GM21576 (cell line): ENCODE measurements around the gene ENHO.

Source experiments
- ATAC-seq: cut with Tn5 transposase; IDR thresholded peaks from one replicate; pipeline ENCODE4 v1.9.1; 2021; ENCODE audit warnings: mild to moderate bottlenecking, moderate library complexity; ENCODE audit not compliant: unreplicated experiment

Gene ENHO

DNA sequence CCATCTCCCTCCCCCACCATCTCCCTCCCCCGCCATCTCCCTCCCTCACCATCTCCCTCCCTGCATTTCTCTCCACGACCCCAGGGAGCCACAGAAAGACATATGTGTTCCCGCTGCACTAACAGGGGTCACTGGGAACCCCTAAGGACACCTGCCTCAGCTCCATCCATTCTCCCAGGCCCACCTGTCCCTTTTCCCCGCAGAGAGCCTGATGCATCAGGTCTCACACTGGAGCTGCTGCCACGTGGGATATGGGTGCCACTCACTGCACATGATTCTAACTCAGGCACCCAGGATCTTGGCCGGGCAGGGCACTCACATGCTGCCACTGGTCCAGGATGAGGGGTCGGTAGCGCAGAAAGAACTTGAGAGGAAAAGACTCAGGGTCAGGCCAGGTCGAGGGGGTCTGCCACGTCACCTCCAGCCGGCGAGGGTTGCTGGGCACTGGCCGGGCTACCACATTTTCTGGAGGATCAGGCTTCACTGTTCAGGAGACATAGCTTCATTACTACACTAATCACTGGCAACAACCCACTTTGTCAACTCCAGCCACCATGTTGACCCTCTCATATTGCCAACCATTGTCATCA, 33.2 kb upstream of the ENHO start:
- no peak for ATAC-seq

DNA sequence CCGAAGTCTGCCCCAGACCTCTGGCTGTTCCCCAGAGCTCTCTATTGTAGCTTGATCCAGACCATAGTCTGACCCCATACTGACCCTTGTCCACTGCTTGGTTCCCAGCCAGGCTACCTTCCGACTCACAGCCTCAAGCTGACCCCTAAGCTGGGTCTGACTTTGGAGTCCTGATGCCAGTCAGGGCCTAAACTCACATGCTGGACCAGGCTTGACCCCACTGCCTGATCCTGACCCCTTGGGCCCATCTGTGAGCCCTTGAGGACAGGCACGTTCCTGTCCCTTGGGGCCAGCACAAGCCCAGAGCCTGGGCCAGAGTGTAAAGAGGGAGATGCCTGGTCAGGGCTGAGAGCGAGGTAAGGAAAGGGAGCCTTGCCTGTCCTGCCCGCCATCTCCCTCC, 32.7 kb upstream of the ENHO start:
- ATAC-seq: no peak

DNA sequence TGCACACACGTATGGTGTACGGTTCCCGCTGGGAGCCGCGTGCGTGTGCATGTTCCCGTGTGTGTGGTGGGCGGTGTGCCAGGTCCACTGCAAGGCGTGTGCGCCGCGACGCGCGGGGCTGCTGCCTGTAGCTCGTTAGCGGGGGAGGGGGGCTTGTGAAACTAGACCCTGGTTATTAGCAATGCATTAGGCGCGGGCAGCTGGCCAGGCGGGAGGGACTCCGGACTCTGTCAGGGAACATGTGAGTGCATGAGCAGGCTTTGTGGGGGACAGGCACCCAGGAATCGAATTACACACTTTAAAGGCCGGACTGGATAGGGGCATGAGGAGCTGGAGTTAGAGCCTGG, 32.2 kb upstream of the ENHO start:
- no peak for ATAC-seq

DNA sequence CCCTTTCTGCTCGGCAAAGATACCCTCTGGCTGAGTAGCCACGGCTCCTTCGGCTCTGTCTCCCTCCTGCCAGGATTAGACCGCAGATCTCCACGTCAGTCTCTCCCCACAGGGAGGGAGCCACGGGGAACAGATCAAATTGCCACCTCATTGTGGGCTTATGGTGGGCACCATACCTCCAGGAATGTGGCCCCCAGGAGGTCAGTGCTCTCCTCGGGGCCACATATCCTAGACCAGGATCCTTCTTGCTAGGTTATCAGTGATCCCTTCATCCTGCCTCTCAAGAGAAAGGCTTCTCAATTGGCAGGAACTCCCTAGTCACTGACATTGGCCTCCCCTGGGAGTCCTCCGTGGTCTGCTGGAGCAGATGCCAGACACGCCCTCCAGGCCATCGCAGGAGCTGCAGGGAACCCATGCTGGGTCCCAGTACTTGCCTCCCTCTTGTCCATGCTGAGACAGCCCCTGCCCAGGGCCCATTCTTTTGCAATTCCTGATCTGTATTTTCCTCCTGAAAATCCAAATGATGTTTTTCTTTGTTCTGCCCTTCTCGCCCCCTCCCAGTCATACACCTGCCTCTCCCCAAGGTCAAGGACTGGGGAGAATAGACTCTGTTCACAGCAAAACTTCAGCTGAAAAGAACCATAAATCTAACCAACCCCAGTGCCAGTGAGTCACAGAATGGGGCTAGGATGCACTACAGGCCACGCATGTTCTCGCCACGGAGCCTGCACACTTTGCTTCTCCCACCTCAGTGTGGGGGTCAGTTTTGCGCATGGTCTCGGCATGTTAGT, 31.6 kb upstream of the ENHO start:
- ATAC-seq: no peak

DNA sequence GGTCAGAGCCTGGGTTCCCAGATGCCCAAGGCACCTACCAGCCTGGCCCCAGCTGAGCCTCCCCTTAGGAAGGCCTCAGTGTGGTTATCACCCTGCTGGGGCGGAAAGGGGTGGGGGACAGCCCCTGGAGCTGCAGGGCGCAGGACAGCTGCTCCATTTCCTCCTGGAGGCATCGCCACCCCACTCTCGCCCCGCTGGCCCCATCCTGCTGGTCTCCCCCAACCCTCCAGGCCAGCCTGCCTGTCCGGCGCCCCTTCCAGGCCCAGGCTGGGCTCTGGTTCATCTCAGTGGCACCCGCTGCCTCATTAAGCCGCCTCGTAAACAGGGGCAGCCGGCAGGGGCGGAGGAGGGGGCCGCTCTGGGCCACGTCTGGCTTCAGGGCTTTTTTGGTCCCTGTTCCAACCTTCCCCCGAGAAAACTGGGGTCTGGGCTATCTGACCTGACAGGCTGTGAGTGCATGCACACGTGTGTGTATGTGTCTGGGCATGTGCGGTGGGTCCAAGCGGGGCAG, 30.8 kb upstream of the ENHO start:
- no peak for ATAC-seq

DNA sequence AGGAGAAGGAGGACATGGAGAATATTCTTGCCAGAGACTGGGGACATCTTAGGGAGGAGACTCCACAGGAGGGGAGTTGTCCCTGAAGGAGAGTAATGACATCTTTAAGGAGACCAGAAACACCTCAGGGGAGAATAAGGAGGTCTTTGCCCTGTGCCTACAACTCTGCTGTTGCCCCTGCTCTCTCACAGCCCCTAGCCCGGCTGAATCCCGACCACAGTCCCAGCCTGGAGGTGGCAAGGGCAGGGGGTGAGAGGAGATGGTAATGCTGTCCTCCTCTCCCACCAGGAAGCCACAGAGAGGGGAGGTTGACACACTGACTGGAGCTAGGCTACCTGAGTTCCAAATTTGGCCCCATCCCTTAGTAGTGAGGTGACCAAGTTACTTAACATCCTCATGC, 30.2 kb upstream of the ENHO start:
- ATAC-seq: no peak

DNA sequence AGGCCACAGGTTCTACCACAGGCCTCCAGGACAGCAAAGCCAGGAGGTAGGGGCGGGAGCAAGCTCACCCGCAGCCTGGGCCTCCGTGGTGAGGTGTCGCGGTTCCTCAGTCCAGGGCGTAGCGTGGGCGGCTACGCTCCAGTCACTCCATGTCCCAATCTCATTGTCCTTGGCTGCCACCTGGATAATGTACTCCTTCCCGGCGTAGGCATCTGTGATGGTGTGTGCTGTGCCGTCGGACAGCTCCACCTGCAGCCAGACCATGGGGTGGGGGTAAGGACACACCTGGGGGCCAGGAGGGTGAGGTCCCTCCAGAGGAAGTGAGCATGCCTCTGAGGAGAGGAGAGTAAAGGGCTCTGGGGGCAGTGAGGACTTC, 29.8 kb upstream of the ENHO start:
- ATAC-seq: no peak

DNA sequence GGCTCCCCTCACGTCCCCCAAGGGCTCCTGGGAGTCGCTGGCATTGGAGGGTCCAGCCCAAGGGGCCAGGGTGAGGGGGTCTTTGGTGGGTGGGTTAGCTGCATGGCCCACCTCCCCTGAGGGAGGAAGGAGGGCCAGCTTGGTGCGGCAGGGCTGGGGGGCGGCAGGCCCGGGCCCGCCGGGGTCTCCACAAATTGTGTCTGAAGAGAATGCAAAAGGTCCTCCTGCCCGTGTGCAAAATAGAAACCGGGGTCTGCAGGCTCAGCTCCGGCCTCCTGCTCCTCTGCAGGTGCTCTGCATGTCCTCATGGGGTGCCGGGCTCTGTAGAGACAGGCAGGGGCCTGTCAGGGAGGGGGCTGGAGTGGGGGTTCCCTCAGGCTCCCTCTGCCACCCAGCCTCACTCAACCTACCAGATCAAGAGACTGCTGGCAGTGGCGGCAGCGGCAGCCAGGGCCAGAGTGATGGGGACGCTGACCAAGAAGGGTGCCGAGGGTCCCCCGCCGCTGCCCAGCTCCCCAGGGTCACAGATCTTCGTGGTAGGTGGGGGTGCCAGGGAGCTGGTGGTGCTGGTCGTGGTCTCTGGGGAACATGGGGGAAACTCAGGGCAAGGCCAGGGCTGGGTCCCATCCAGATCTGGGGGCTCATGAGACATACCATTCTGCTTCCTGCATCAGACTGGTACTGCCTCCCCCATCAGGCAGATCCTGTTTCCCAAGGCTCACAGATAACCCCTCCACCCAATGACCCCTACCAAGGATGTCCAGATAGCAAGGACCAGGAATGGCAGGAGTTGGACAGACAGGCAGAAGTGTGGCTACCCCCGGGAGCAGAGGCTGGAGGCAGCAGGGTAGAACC, 29.2 kb upstream of the ENHO start:
- ATAC-seq: no peak

DNA sequence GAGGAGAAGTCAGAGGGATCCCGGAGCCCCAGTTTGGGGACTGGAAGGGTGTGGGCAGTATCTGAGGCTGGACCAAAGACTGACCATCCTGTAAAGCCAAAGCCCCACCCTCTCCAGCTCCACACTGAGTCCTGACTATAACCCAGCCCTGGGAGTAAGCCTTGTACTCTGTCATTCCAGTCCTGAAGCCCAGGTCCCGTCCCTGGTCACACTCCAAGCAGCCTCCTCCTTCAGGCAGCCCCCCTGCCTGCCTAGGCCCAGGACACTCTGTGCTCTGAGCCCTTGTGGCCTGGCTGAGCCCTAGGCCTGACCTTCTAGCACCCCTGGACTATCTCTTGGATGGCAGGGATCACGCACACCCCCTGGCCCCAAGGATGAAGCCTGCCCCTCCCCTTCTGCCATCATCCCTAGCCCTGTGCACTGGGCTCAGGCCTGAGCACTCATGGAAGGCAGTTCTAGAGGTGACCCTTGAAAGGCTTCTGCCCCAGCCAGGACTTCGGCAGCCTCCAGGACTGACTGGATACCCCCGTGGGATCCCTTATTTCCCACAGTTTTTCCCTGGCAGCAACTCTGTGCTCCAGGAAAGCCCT, 28.0 kb upstream of the ENHO start:
- no peak for ATAC-seq

DNA sequence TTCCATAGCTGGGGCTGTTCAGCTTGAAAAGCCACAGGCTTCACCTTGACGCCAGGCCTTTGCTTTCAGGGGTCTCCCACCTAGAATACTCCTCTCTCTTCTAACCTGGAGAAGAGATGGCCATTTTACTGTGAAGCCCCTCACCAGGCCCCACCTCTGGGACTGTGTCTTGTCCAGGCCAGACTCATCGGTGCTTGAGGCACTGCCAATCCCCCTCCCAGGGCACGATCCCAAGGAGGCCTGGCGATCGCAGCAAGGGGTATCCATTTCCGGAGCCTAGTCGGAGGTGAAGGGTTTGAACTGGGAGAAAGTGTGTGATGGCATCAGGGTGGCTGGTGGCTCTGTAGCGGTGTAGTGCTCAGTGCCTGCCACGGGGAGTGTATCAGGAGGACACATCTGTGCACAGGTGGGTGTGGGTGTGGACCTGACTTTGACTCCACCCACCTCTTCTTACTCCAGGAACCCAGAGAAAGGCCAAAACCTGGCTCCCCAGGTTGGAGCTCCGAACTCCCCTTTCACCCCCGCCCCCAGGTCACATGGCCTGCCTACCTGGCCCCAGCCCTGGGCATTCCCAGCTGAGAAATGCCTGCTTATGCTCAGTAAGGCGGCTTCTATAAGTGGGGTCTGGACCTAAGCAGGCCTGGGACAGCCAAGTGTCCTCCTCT, 27.4 kb upstream of the ENHO start:
- ATAC-seq: no peak

DNA sequence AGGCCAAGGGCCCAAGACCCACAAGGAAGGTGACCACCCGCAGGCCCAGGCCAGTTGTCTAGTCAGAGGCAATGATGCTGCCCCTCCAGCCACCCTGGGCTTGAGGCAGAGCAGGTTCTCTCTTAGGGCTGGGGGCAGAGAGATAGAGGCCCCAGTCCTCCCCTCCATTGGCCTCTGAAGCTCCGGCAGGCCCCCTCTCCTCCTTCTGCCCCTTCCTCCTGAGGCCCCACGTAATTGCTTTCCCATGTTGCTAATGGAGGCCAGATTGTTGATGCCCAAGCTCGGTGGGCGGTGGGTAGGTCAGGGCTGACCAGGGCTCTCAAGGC, 26.6 kb upstream of the ENHO start:
- no peak for ATAC-seq

DNA sequence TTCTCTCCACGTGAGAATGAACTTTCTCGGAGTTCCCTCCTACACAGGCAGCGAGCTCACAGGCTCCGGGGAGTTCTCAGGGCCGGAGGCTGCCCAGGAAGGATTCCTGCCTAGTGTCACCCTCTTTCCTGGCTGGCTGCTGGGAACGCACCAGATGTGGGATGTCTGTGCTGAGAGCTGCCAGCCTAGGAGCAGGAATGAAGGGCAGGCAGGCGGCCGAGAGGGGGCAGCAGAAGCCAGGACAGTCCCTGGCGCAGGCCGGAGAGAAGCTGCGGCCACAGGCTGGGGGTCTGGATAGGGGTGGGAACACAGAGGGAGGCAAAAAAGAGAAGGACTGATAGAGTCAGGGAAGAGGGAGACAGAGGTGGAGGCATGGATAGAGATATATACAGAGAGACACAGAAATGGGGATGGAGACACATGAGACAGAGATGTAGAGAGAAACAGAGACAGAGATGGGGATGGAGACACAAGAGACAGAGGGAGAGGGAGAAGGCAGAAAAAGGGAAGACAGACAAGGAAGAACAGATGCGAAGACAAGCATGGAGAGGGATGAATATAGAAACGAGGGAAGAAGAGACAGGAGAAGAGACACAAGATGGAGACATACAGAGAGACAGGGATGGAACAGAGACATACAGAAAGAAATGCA, 25.3 kb upstream of the ENHO start:
- no peak for ATAC-seq

DNA sequence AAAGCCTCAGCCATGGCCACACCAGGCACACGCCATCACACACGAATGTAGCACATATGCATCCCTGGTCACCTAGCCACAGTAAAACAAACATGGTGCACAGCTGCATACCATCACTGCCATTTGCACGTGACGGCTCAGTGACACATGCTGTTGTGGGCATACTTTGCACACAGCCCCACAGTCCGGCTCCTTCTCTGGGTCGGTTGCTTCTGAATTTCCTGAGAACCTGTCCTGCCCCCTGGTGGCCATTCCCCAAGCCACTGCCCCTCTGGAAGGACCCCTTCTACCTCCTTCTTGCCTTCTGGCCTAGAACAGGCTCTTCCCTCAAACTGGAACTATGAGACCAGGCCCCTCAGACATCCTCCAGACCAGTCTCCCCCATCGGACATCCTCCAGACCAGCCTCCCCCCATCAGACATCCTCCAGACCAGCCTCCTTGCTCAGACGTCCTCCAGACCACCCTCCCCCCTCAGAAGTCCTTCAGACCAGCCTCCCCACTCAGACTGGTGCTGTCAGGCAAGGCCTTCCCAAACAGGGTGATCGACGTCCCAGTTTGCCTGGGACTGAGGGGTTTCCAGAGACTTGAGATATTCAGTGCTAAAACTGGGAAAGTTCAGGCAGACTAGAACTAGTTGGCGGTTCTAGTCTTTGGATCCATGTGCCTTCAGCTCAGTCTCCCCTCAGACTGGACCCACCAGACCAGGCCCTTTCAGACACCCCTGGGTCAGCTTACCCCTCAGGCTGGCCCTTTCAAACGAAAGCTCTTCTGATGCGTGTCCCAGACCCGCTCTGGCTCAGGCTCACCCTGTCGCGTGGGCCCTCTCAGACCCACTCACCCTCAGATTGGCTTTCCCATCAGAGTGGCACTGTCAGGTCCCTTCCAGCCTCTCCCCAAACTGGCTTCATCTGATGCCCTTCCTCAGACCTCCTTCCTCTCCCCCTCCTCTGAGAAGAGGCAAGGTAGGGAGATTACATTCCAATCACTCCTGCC, 24.3 kb upstream of the ENHO start:
- ATAC-seq: no peak

DNA sequence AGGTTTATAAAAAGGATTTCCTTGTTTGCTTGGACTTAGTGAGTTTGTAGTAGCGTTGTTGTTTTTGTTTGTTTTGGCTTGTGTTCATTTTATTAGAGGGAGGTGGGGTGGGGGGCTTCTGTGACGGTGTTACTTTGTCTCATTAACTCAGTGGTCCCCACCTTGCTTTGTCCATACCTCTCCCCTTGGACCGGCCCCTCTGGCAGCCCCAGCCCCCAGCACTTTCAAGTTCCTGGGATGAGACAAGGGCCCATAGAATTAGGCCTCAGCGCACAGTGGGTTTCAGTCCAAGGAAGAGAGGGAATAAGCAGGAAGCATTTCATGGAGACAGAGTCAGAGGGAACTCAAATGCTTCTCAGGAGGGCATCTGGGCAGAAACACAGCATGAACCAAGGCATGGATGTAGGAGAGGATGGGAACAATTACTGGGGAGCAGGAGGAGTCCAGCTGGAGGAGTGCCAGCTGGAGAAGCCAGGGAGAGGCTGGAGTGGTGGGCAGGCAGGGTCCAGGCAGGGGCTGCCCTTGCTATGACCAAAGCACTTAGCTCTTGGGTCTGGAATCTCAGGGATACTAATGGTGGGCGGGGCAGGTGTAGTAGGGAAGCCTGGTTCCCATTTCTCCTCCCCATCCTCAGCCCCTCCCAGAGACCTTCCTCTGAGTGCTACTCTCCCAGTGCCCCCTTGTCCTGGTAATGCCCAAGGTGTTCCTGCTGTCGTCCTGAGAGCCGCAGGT, 23.5 kb upstream of the ENHO start:
- ATAC-seq: no peak

DNA sequence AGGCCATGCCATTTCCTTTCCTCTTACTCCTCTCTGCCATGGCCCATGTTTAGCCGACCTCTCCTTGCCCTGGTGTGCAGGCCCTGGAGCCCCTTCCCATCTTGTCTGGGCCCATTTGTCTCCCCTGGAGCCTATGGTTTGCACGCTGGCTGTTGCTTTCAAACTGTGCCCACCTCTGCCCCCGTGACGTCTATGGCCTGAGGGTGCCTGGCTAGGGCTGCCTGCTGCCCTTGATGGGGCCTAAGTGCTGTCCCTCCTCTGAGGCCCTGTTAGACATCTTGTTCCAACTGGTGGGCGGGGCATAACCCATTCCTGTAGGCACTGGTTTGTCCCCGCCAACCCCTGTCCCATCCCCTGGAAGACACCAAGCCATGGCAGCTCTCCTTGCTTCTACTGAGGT, 22.7 kb upstream of the ENHO start:
- no peak for ATAC-seq

DNA sequence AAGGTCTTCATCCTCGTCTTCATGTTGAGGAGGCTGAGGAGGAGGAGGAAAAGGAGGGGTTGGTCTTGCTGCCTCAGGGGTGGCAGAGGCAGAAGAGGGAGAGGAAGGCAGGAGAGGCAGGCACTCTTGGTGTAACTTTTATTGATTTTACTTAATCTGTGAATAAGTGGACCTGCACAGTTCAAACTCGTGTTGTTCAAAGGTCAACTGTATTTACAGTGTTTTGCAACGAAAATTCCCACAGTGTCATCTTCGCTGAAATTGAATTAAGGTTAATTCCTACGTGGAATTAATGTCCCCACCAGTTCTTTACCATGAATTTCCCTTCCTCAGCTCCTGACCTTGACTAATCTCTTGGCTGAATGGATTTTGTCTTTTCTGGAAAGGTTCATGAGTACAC, 21.2 kb upstream of the ENHO start:
- no peak for ATAC-seq

DNA sequence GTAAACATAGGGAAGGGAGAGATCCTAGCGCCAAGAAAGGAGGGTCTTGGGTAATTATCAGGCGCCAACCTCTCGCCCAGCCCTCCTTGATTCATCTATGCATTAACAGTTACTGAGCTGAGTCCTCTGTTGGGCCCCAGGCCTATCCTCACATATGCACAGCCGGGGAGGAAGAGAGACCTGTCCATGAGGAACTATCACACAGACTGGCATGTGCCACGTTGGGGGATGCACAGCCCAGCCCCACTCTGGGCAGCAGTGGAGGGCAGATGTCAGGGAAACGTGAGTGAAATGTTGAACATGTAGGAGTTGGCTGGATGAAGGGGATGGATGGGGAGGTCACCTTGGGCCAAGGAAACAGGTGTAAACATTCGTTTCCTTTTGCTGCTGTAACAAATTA, 18.8 kb upstream of the ENHO start:
- no peak for ATAC-seq

DNA sequence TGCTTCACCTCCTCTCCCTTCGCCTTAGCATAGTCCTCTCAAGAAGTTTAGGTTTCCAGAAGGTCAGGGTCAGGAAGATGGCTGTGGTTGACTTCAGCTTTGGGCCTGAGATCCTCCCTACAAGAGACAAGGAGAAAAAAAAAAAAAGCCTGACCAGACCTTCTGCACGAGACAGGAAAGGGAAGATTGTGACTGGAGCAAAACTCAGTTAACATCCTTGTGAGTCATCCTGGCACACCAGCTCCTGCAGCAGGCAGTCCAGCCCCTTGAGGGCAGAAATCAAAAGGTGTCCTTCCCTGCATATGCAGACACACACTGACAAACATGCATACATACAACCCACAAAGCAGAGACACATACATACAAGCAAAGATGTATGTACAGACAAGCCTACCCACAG, 18.0 kb upstream of the ENHO start:
- no peak for ATAC-seq

DNA sequence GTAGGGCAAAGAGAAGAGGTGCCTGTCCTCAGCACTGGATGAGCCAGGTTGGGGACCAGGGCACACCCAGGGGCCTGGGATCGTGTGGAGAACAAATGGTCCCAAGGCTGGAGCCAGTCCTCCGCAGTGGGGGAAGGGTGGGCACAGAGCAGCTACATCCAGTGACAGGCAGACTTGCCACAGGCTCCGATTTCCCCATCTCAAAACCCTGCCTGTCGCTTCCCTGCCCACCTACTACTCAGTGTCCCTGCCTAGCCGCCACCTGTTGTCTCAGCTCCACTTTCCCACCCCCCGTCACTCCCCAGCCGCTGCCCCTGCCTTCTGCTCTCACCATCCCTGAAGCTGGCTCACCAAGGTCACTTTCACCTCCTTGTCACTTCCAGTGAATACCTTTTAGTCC, 13.9 kb upstream of the ENHO start:
- no peak for ATAC-seq
